CMK (cell line): Measurements from ENCODE around the gene GALNS.

Experiments used
- DNase-seq: peaks from one replicate; pipeline ENCODE4 v3.0.0-alpha.2; 2010; ENCODE audit warnings: low read depth

The GALNS gene

GRCh38 chr16:88817785-88818574 lies 38.8 kb downstream of the GALNS start:
- no peak for DNase-seq

- DNase-seq = no peak
Measured at GRCh38 chr16:88816736-88817535, 39.8 kb downstream of the GALNS start.

GRCh38 chr16:88815901-88816589 lies 40.7 kb downstream of the GALNS start:
- no peak for DNase-seq

- no peak for DNase-seq
Measured at GRCh38 chr16:88815227-88815626, 41.5 kb downstream of the GALNS start.

- DNase-seq = no peak
Measured at GRCh38 chr16:88814144-88814502, 42.6 kb downstream of the GALNS start.

- no peak for DNase-seq
Measured at GRCh38 chr16:88813269-88814143, 43.2 kb downstream of the GALNS start.

GRCh38 chr16:88812513-88813268 lies 44.1 kb downstream of the GALNS start:
- DNase-seq = no peak

- peak; percentile 72 for DNase-seq
Measured at GRCh38 chr16:88811769-88812512, 44.8 kb downstream of the GALNS start, which contains the start of gene APRT. Gene APRT, minus strand, starts transcription at chr16:88811928. Its CDS starts 29 bp downstream, at chr16:88811899.

- peak; percentile 79 for DNase-seq
Measured at GRCh38 chr16:88810912-88811768, 45.6 kb downstream of the GALNS start.

GRCh38 chr16:88810166-88810911 lies 46.4 kb downstream of the GALNS start:
- no peak for DNase-seq

GRCh38 chr16:88809676-88810165 lies 47.0 kb downstream of the GALNS start:
- no peak for DNase-seq

- DNase-seq = no peak
Measured at GRCh38 chr16:88809068-88809675, 47.6 kb downstream of the GALNS start.

GRCh38 chr16:88807626-88808453 lies 48.9 kb downstream of the GALNS start:
- DNase-seq = no peak

GRCh38 chr16:88807142-88807625 lies 49.6 kb downstream of the GALNS start:
- no peak for DNase-seq

- no peak for DNase-seq
Measured at GRCh38 chr16:88806491-88807111, 50.1 kb downstream of the GALNS start.

- DNase-seq = no peak
Measured at GRCh38 chr16:88805887-88806393, 50.8 kb downstream of the GALNS start.
